T-helper 2 cell treated with Interferon-gamma antibody and Interleukin-4, amounts not matched to agents 5 μg/mL and 100 μg/mL, for 36 hours (primary cell): ENCODE results near the gene RHBDL3.

Experiments used
- DNase-seq: peaks from one replicate; pipeline ENCODE4 v3.0.0; 2021; ENCODE audit warnings: low spot score
- H3K27ac Mint-ChIP-seq: one replicate; pipeline ENCODE4 v1.8.0; 2021; ENCODE audit warnings: mild to moderate bottlenecking, mixed read lengths
- H3K27me3 Mint-ChIP-seq: one replicate; pipeline ENCODE4 v1.8.0; 2021; ENCODE audit warnings: low read depth, mixed read lengths
- H3K36me3 Mint-ChIP-seq: one replicate; pipeline ENCODE4 v1.8.0; 2021; ENCODE audit warnings: low read depth, mixed read lengths
- H3K4me1 Mint-ChIP-seq: one replicate; pipeline ENCODE4 v1.8.0; 2021; ENCODE audit warnings: low read depth, mixed read lengths
- H3K4me3 Mint-ChIP-seq: one replicate; pipeline ENCODE4 v1.8.0; 2022; ENCODE audit warnings: mild to moderate bottlenecking, moderate library complexity, mixed read lengths
- H3K9me3 Mint-ChIP-seq: one replicate; pipeline ENCODE4 v1.8.0; 2021; ENCODE audit warnings: mixed read lengths

RHBDL3 gene

GRCh38 chr17:32288615-32289014, 23.0 kb downstream of the RHBDL3 start:
- no peak for DNase-seq
- no peaks in the 10 kb centered on the region for H3K9me3 Mint-ChIP-seq
- H3K27ac Mint-ChIP-seq: no peak overlapping the region
- no peaks in the 10 kb centered on the region for H3K36me3 Mint-ChIP-seq
- H3K4me3 Mint-ChIP-seq: no peak overlapping the region
- H3K27me3 Mint-ChIP-seq: peaks cover 22% of the 10 kb centered on the region
- peaks cover 3% of the 10 kb centered on the region for H3K4me1 Mint-ChIP-seq

GRCh38 chr17:32289471-32290070, 23.9 kb downstream of the RHBDL3 start:
- H3K4me3 Mint-ChIP-seq: no peak overlapping the region
- no peak for DNase-seq
- H3K4me1 Mint-ChIP-seq: peaks cover 5% of the 10 kb centered on the region
- H3K36me3 Mint-ChIP-seq: no peaks in the 10 kb centered on the region
- H3K27ac Mint-ChIP-seq: no peak overlapping the region
- peaks cover 17% of the 10 kb centered on the region for H3K27me3 Mint-ChIP-seq
- H3K9me3 Mint-ChIP-seq: no peaks in the 10 kb centered on the region

- Mint-ChIP-seq H3K36me3 (no peaks in the 10 kb centered on the region), H3K27me3 (peaks cover 21% of the 10 kb centered on the region), H3K4me1 (peaks cover 5% of the 10 kb centered on the region), H3K27ac (no peak overlapping the region), H3K9me3 (no peaks in the 10 kb centered on the region), H3K4me3 (no peak overlapping the region)
- DNase-seq: no peak
Measured at GRCh38 chr17:32292094-32292493, 26.5 kb downstream of the RHBDL3 start.

GRCh38 chr17:32297424-32297823, 31.8 kb downstream of the RHBDL3 start:
- peaks cover 2% of the 10 kb centered on the region for H3K4me1 Mint-ChIP-seq
- peaks cover 4% of the 10 kb centered on the region for H3K27me3 Mint-ChIP-seq
- no peaks in the 10 kb centered on the region for H3K9me3 Mint-ChIP-seq
- no peak overlapping the region for H3K27ac Mint-ChIP-seq
- no peak for DNase-seq
- no peaks in the 10 kb centered on the region for H3K36me3 Mint-ChIP-seq
- no peak overlapping the region for H3K4me3 Mint-ChIP-seq

- peaks cover 4% of the 10 kb centered on the region for H3K27me3 Mint-ChIP-seq
Measured at GRCh38 chr17:32297860-32298259, 32.2 kb downstream of the RHBDL3 start.

GRCh38 chr17:32298298-32298697, 32.7 kb downstream of the RHBDL3 start:
- Mint-ChIP-seq H3K4me1 (peaks cover 2% of the 10 kb centered on the region), H3K36me3 (no peaks in the 10 kb centered on the region), H3K9me3 (no peaks in the 10 kb centered on the region), H3K27me3 (peaks cover 4% of the 10 kb centered on the region), H3K27ac (no peak overlapping the region), H3K4me3 (no peak overlapping the region)
- no peak for DNase-seq

More at GRCh38 chr17:32297860-32298259, 32.2 kb downstream of the RHBDL3 start:
- H3K4me1 Mint-ChIP-seq: peaks cover 2% of the 10 kb centered on the region
- H3K4me3 Mint-ChIP-seq: no peak overlapping the region
- H3K9me3 Mint-ChIP-seq: no peaks in the 10 kb centered on the region
- H3K36me3 Mint-ChIP-seq: no peaks in the 10 kb centered on the region
- no peak for DNase-seq
- H3K27ac Mint-ChIP-seq: no peak overlapping the region

GRCh38 chr17:32298721-32299579, 33.3 kb downstream of the RHBDL3 start:
- H3K4me3 Mint-ChIP-seq: no peak overlapping the region
- H3K27me3 Mint-ChIP-seq: peaks cover 9% of the 10 kb centered on the region
- DNase-seq: no peak
- no peaks in the 10 kb centered on the region for H3K9me3 Mint-ChIP-seq
- no peaks in the 10 kb centered on the region for H3K36me3 Mint-ChIP-seq
- H3K4me1 Mint-ChIP-seq: peaks cover 2% of the 10 kb centered on the region
- no peak overlapping the region for H3K27ac Mint-ChIP-seq

- H3K9me3 Mint-ChIP-seq: no peaks in the 10 kb centered on the region
- no peaks in the 10 kb centered on the region for H3K4me1 Mint-ChIP-seq
- no peak overlapping the region for H3K4me3 Mint-ChIP-seq
- peaks cover 17% of the 10 kb centered on the region for H3K27me3 Mint-ChIP-seq
- no peak overlapping the region for H3K27ac Mint-ChIP-seq
- no peaks in the 10 kb centered on the region for H3K36me3 Mint-ChIP-seq
- DNase-seq: no peak
Measured at GRCh38 chr17:32299580-32300164, 34.0 kb downstream of the RHBDL3 start.

GRCh38 chr17:32302037-32302436, 36.4 kb downstream of the RHBDL3 start:
- peaks cover 13% of the 10 kb centered on the region for H3K27me3 Mint-ChIP-seq
- no peaks in the 10 kb centered on the region for H3K36me3 Mint-ChIP-seq
- no peak overlapping the region for H3K27ac Mint-ChIP-seq
- no peak for DNase-seq
- H3K4me1 Mint-ChIP-seq: no peaks in the 10 kb centered on the region
- no peaks in the 10 kb centered on the region for H3K9me3 Mint-ChIP-seq
- H3K4me3 Mint-ChIP-seq: no peak overlapping the region

- H3K27me3 Mint-ChIP-seq: peaks cover 17% of the 10 kb centered on the region
- H3K4me1 Mint-ChIP-seq: no peaks in the 10 kb centered on the region
- no peak overlapping the region for H3K27ac Mint-ChIP-seq
Measured at GRCh38 chr17:32302860-32303649, 37.4 kb downstream of the RHBDL3 start.

GRCh38 chr17:32303781-32304288, 38.2 kb downstream of the RHBDL3 start:
- Mint-ChIP-seq H3K36me3 (no peaks in the 10 kb centered on the region), H3K27me3 (peaks cover 21% of the 10 kb centered on the region), H3K4me1 (no peaks in the 10 kb centered on the region), H3K9me3 (no peaks in the 10 kb centered on the region), H3K27ac (no peak overlapping the region), H3K4me3 (no peak overlapping the region)
- no peak for DNase-seq

More at GRCh38 chr17:32302860-32303649, 37.4 kb downstream of the RHBDL3 start:
- Mint-ChIP-seq H3K4me3 (no peak overlapping the region), H3K9me3 (no peaks in the 10 kb centered on the region), H3K36me3 (no peaks in the 10 kb centered on the region)
- DNase-seq: no peak

GRCh38 chr17:32305049-32305448, 39.4 kb downstream of the RHBDL3 start:
- Mint-ChIP-seq H3K36me3 (no peaks in the 10 kb centered on the region), H3K27ac (no peak overlapping the region), H3K4me3 (no peak overlapping the region), H3K27me3 (peaks cover 27% of the 10 kb centered on the region), H3K4me1 (no peaks in the 10 kb centered on the region), H3K9me3 (no peaks in the 10 kb centered on the region)
- DNase-seq: no peak

GRCh38 chr17:32307658-32308057, 42.0 kb downstream of the RHBDL3 start:
- Mint-ChIP-seq H3K27ac (no peak overlapping the region), H3K9me3 (no peaks in the 10 kb centered on the region), H3K36me3 (no peaks in the 10 kb centered on the region), H3K4me3 (no peak overlapping the region), H3K4me1 (no peaks in the 10 kb centered on the region), H3K27me3 (peaks cover 38% of the 10 kb centered on the region)
- no peak for DNase-seq
